Measurements from ENCODE around the gene HIVEP3. TPM values are rescaled to one million over a fixed set of nuclear protein-coding genes. Genes with fewer than 3 reads are reported as not detected.
A peak's percentile ranks its signal among the peaks of the same experiment; 100 is the strongest.

The HIVEP3 gene
- polyA plus RNA-seq, 10 donors, result 1.9 to 3.8 (median 2.7) TPM

GRCh38 chr1:41762251-41762650, 156.5 kb downstream of the HIVEP3 start:
- no peak for DNase-seq

- peak in 1 of 3 donors; percentile 77 for DNase-seq
Measured at GRCh38 chr1:41758904-41759548, 159.7 kb downstream of the HIVEP3 start.

GRCh38 chr1:41758500-41758899, 160.2 kb downstream of the HIVEP3 start:
- DNase-seq, result peak in 1 of 3 donors; percentile 51

GRCh38 chr1:41754540-41754939, 164.2 kb downstream of the HIVEP3 start:
- DNase-seq, result no peak

DNA sequence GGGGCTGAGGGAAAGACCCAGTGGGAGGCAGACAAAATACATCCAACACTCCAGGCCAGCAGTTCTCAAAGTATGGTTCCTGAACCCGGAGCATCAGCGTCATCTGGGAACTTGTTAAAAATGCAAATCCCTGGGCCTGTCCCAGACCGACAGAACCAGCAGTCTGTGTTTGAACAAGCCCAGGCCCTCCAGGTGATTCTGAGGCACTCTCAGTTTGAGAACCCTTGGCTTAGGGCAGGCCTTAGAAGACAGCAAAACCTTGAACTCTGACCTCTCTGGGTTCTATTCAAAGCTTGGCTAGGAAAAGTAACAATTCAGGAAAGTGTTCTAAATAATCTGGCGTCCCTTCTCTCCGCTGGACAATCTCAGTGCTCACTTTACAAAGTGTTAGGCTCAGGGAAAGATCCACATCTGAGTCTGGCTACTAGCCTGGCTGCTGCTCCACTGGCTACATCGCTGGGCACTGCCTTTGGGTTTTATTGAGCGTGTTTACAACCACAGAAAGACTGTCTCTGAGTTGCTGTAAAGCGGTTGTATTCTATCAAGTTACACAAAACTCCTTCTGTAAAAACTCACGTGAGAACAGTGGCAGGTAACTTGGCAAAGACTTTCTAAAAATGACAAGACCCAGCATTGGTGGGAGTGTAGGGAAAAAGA, 166.1 kb downstream of the HIVEP3 start:
- DNase-seq, result no peak

GRCh38 chr1:41751804-41752513, 166.8 kb downstream of the HIVEP3 start:
- no peak for DNase-seq

DNA sequence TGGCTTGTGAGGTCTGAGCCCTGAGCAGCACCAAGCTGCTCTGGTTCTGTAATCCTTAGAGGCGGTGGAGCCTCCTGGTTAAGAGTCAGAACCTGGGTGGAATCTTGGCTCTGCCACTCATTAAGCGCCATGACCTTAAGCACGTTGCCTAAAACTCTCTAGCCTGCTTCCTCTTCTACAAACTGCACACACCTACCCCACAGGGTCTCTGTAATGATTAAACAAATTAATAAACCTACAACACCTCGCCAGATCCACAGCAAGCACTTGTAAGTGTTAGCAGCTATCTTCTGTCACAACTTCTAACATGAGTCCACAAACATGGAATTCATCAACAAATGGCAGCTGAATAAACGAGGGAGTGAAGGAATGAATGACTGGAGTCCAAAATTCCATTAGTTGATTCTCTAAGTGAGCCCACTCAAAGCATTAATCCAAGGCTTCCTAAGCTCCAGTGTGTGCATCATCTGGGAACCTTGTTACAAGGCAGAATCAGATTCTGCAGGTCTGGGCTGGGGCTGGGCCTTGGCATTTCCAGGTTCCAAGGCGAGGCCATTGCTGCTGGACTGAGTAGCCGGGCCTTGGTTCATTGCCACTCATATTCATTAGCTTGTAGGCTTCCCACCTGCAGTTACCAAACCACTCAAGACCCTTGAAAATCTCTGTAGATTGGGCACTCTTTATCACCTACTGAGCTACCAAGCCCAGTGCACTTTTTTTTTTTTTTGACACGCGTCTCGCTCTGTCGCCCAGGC, 168.6 kb downstream of the HIVEP3 start:
- no peak for DNase-seq

GRCh38 chr1:41745022-41745421, 173.7 kb downstream of the HIVEP3 start:
- no peak for DNase-seq

GRCh38 chr1:41743366-41743765, 175.4 kb downstream of the HIVEP3 start:
- DNase-seq, result peak in 1 of 3 donors; percentile 78

DNA sequence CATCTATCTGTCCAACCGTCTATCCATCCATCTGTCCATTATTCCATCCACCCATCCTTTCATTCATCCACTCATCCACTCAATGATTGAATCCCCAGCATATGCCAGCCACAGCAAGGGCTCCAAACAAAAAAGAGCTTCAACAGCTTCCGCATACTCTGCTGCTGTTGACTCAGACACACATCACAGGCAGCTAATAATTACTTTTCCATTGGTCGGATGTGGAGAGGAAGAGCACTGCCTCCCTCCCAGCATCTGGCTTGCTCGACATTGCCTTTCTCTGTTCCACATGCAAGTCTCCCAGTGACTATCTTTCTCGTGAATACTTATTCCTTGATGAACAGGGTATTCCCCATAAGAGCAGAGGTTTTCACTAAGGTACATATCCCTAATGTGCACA, 176.5 kb downstream of the HIVEP3 start:
- DNase-seq, result peak in 2 of 3 donors; percentile 50 to 77

- DNase-seq, result no peak
Measured at GRCh38 chr1:41741244-41741643, 177.5 kb downstream of the HIVEP3 start.

DNA sequence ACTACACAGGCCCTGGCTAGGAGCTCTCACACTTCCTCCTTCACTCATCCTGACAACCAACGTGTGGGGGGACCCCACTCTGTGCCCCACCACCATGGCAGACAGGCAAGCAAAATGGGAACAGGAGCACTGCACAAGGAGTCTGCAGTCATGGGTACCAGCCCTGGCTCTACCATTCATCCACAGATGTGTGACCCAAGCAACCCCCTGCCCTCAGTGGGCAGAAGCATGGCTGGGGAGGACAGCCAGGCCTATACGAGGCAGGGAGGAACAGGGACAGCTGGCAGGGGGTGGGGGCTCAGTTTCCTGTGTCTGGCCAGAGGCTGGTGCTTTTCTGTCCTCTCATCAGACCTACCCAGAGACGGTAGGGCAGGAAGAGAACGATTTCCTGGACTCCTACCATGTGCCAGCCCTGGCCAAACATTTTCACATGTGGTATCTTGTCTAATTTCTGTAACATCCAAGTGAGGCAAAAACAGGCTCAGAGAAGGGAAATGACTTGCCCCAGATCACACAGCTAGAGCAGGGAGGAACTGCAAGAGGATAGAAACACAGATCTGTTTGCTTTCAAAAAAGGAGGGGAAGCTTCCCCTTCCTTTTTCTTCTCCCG, 178.0 kb downstream of the HIVEP3 start:
- no peak for DNase-seq

DNA sequence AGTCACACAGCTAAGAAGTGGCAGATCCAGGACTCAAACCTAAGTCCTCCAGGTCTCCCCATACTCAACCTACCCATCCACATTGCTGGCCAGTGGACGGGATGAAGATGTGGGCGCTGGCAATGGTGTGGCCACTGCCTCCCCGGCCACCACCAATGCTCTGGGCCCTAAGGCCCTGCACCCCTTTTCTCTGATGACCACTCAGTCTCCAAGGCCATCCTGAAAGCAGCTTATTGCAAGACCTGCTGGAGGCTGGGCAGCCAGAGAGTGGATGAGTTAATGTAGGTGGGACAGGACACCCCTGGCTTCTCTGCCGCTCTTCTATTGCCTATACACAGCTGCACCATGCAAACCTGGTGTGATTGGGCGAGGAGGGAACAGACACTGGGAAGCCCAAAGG, 178.7 kb downstream of the HIVEP3 start:
- DNase-seq, result no peak

DNA sequence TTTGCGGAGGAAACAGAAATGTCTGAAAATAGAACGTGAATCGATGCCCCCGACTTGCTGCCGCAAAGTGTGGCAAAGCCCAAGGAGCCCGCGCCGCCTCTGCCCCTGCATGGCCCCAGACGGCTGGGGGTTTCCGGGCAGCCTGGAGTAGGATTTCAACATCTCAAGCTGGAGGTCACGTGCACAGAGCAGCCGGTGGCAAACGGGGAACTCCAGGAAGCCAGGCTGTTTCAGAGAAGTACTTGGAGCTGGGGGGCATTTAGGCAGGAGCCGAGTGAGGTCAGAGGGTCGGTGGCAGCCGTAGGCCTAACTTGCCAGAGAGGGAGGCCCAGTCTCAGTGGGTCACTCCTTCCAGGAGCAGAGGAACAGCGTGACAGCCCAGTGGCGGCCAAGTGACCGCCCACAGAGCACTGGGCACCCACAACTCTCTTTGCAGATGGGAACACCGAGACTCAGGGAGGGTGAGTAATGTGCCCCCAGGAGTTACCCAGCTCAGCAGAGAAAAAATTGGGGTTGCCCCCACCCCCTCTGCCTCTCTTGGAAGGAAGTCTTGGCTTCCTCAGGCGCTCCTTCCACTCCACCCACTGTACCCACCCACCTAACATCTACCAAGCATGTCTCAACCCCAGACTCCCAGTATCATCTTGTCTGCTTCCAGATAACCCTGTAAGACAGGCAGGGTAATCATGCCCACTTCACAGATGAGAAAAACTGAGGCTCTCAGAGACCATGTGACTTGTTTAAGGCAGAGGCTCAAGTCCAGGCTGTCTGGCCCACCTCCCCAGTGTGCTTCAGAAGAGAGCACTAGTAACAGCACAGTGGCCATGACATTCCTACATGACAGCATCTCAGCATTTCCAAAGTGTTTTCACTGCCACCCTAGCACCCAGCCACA, 179.4 kb downstream of the HIVEP3 start:
- peak; percentile 69 to 82 (median 71) for DNase-seq

DNA sequence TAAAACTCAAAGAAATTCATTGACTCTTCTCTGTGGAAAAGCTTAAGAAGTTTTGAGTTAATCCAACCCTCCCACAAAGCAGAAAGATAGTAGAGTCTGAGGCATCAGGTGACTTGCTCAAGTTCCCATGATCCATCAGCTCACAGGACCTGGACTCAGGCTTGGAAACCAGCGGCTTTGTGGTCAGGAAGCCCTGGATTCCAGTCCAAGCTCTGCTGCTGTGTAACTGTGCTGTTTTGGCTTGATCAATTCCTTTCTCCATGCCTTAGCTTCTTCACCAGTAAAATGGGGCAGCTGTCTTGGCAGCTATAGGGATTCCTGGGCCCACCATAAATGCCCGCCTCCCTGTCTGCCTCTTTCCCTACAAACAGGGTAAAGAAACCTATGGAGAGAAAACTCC, 180.2 kb downstream of the HIVEP3 start:
- peak in 1 of 3 donors; percentile 28 for DNase-seq

- peak in 1 of 3 donors; percentile 48 for DNase-seq
Measured at GRCh38 chr1:41738006-41738405, 180.7 kb downstream of the HIVEP3 start.

DNA sequence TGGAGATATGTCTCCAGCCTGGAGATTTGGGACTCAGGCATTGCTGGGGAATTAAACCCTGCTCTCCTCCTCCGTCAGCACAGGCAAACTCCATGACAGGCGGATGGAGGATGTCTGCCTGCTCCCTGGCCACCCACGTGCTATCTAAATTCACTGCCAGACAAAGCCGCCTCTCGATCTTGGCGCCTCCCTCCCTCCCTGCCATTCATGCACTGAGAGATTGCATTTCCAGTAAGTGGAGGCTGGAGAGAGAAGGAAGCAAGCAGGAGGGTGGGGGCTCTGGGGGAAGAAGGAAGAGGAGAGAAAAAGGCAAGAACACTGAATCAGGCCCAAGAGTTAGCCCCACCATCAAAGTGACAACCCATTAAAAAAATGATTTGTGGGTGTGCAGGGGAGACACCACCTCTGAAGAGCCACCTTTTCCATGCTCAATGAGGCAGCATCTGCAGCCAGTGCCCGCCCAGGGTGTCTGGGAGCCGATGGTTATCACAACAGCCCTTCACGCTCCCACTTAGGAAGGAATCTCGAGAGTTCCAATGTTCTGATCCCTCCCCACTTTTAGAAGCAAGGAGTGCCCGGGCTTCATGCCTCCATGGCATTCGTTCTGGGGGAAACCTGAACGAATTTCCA, 183.0 kb downstream of the HIVEP3 start:
- DNase-seq, result peak in 1 of 3 donors; percentile 42

DNA sequence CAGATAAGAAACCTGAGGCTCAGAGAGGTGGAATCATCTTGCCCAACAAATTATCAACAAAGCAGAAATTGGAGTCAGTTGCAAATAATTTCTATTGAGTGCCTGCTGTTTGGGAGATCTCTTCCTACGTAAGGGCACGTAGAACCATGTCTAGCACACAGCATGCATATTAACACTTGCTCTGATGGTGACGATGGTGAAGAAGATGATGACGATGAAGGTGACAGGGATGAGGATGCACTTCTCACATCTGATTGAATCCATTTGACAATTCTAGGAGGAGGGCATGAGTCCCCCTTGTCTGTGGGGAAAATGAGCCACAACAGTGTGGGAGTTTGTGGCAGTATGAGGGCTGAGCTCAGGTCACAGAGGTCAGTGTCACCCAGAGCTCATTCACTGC, 183.6 kb downstream of the HIVEP3 start:
- no peak for DNase-seq

DNA sequence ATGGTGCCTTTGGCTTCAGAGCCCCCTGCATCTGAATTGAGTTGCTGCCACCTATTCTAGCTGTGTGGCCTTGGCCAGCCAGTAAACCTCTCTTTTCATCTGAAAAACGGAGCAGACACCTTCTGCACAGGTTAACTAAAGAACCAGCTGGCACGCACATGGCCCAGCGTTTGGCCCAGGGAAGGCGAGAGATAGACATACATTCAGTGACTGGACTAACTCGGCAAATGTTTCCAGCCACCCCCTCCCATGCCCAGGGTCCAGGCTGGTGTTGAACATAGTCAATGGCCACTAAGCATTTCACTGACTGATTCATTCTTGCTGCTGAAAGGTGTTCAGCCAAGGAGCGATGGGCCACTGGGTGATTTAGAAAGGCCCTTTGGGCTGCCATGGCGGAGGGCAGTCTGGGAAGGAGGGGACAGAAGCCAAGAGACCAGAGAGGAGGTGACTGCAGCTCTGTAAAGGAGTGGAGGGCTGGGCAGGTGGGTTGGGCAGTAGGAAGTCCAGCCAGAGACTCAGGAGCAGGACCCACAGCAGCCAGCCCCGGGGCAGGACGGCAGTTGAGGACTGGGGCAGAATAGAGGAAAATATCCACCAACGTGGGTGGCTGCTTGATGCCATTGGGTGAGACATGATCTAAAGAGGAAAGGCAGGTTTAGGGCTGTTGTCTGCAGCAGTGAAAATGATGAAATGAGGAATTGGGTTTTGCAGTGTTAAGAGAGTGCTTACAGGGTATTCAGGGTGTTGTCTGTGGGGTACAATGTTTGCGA, 184.3 kb downstream of the HIVEP3 start:
- DNase-seq, result no peak

All from muscle of back (tissue), 11 donors.